Measurements from ENCODE around the gene FGFR3. TPM values are rescaled to one million over a fixed set of nuclear protein-coding genes. Genes with fewer than 3 reads are reported as not detected.
"Not testable (repeated sequence)": the region's sequence is repeated elsewhere in the genome, so short reads cannot be mapped to it uniquely, and the experiment has no call there.

FGFR3 gene
- total RNA-seq, 1 donor from 2014 or later, result 1.0 TPM

GRCh38 chr4:1843852-1844251 lies 50.8 kb downstream of the FGFR3 start:
- DNase-seq (ENCODE audit: low spot score), result no peak
- Mint-ChIP-seq H3K9me3 (ENCODE audit: unreplicated experiment) (no peaks in the 10 kb centered on the region), H3K4me3 (ENCODE audit: unreplicated experiment) (peak overlapping the region; percentile 7), H3K4me1 (ENCODE audit: unreplicated experiment) (no peaks in the 10 kb centered on the region), H3K27ac (ENCODE audit: unreplicated experiment) (no peak overlapping the region), H3K27me3 (ENCODE audit: unreplicated experiment) (no peaks in the 10 kb centered on the region), H3K36me3 (ENCODE audit: low read depth, unreplicated experiment) (peaks cover 28% of the 10 kb centered on the region)
- no peak for TF ChIP-seq CTCF (IDR thresholded peaks at IDR 0.05; ENCODE audit: unreplicated experiment)

- not testable (repeated sequence) for H3K4me3 Mint-ChIP-seq (ENCODE audit: unreplicated experiment); H3K4me1 Mint-ChIP-seq (ENCODE audit: unreplicated experiment); H3K9me3 Mint-ChIP-seq (ENCODE audit: unreplicated experiment); H3K27ac Mint-ChIP-seq (ENCODE audit: unreplicated experiment); DNase-seq (ENCODE audit: low spot score); H3K27me3 Mint-ChIP-seq (ENCODE audit: unreplicated experiment)
- peaks cover 22% of the 10 kb centered on the region for H3K36me3 Mint-ChIP-seq (ENCODE audit: low read depth, unreplicated experiment)
Observed at GRCh38 chr4:1844618-1845017, 51.5 kb downstream of the FGFR3 start.

GRCh38 chr4:1846580-1846979 lies 53.5 kb downstream of the FGFR3 start:
- no peaks in the 10 kb centered on the region for H3K9me3 Mint-ChIP-seq (ENCODE audit: unreplicated experiment)
- no peaks in the 10 kb centered on the region for H3K4me1 Mint-ChIP-seq (ENCODE audit: unreplicated experiment)
- no peak overlapping the region for H3K4me3 Mint-ChIP-seq (ENCODE audit: unreplicated experiment)
- no peak for TF ChIP-seq CTCF (IDR thresholded peaks at IDR 0.05; ENCODE audit: unreplicated experiment)
- peaks cover 15% of the 10 kb centered on the region for H3K36me3 Mint-ChIP-seq (ENCODE audit: low read depth, unreplicated experiment)
- DNase-seq (ENCODE audit: low spot score), result no peak
- H3K27ac Mint-ChIP-seq (ENCODE audit: unreplicated experiment), result no peak overlapping the region
- no peaks in the 10 kb centered on the region for H3K27me3 Mint-ChIP-seq (ENCODE audit: unreplicated experiment)

- no peak for TF ChIP-seq CTCF (IDR thresholded peaks at IDR 0.05; ENCODE audit: unreplicated experiment)
- peaks cover 4% of the 10 kb centered on the region for H3K27me3 Mint-ChIP-seq (ENCODE audit: unreplicated experiment)
- H3K4me3 Mint-ChIP-seq (ENCODE audit: unreplicated experiment), result no peak overlapping the region
- H3K36me3 Mint-ChIP-seq (ENCODE audit: low read depth, unreplicated experiment), result no peaks in the 10 kb centered on the region
- H3K4me1 Mint-ChIP-seq (ENCODE audit: unreplicated experiment), result no peaks in the 10 kb centered on the region
- H3K9me3 Mint-ChIP-seq (ENCODE audit: unreplicated experiment), result no peaks in the 10 kb centered on the region
- no peak for DNase-seq (ENCODE audit: low spot score)
- H3K27ac Mint-ChIP-seq (ENCODE audit: unreplicated experiment), result no peak overlapping the region
Observed at GRCh38 chr4:1850276-1850675, 57.2 kb downstream of the FGFR3 start.

GRCh38 chr4:1851160-1851559 lies 58.1 kb downstream of the FGFR3 start:
- no peak overlapping the region for H3K27ac Mint-ChIP-seq (ENCODE audit: unreplicated experiment)
- no peaks in the 10 kb centered on the region for H3K4me1 Mint-ChIP-seq (ENCODE audit: unreplicated experiment)
- TF ChIP-seq CTCF (IDR thresholded peaks at IDR 0.05; ENCODE audit: unreplicated experiment), result no peak
- DNase-seq (ENCODE audit: low spot score), result no peak
- H3K36me3 Mint-ChIP-seq (ENCODE audit: low read depth, unreplicated experiment), result no peaks in the 10 kb centered on the region
- no peaks in the 10 kb centered on the region for H3K9me3 Mint-ChIP-seq (ENCODE audit: unreplicated experiment)
- H3K27me3 Mint-ChIP-seq (ENCODE audit: unreplicated experiment), result peaks cover 4% of the 10 kb centered on the region
- H3K4me3 Mint-ChIP-seq (ENCODE audit: unreplicated experiment), result no peak overlapping the region
